Stimulated activated memory B cell treated with anti-CD40 and anti-IgM and Interleukin-4, amounts not matched to agents 10 μg/mL and 1 μg/mL and 100 μg/mL, for 72 hours (primary cell): ENCODE measurements around the gene GNAL.

ENCODE experiments used
- ATAC-seq: fragments of 150-1000 bp; cut with Tn5 transposase; 2 replicates; pipeline ENCODE4 v1.10.0; 2021
- H3K27ac Mint-ChIP-seq: one replicate; pipeline ENCODE4 v1.8.0; 2022; ENCODE audit warnings: mild to moderate bottlenecking, mixed read lengths
- H3K27me3 Mint-ChIP-seq: one replicate; pipeline ENCODE4 v1.8.0; 2022; ENCODE audit warnings: mixed read lengths
- H3K36me3 Mint-ChIP-seq: one replicate; pipeline ENCODE4 v1.8.0; 2022; ENCODE audit warnings: mixed read lengths
- H3K4me1 Mint-ChIP-seq: one replicate; pipeline ENCODE4 v1.8.0; 2022; ENCODE audit warnings: mixed read lengths
- H3K4me3 Mint-ChIP-seq: one replicate; pipeline ENCODE4 v1.8.0; 2022; ENCODE audit warnings: mild to moderate bottlenecking, moderate library complexity, mixed read lengths
- H3K9me3 Mint-ChIP-seq: one replicate; pipeline ENCODE4 v1.8.0; 2022; ENCODE audit warnings: mixed read lengths

The GNAL gene

GRCh38 chr18:11820697-11821096, 131.6 kb downstream of the GNAL start:
- H3K4me3 Mint-ChIP-seq = no peak overlapping the region

GRCh38 chr18:11821208-11821607, 132.1 kb downstream of the GNAL start:
- no peaks in the 10 kb centered on the region for H3K36me3 Mint-ChIP-seq
- no peaks in the 10 kb centered on the region for H3K4me1 Mint-ChIP-seq
- no peaks in the 10 kb centered on the region for H3K27me3 Mint-ChIP-seq
- no peak for ATAC-seq
- H3K4me3 Mint-ChIP-seq = no peak overlapping the region
- H3K9me3 Mint-ChIP-seq = no peaks in the 10 kb centered on the region
- H3K27ac Mint-ChIP-seq = no peak overlapping the region

More at GRCh38 chr18:11820697-11821096, 131.6 kb downstream of the GNAL start:
- Mint-ChIP-seq H3K27me3 (no peaks in the 10 kb centered on the region), H3K27ac (no peak overlapping the region), H3K9me3 (no peaks in the 10 kb centered on the region), H3K4me1 (no peaks in the 10 kb centered on the region), H3K36me3 (no peaks in the 10 kb centered on the region)
- ATAC-seq = no peak

- Mint-ChIP-seq H3K9me3 (no peaks in the 10 kb centered on the region), H3K36me3 (no peaks in the 10 kb centered on the region), H3K27me3 (no peaks in the 10 kb centered on the region), H3K27ac (no peak overlapping the region), H3K4me1 (no peaks in the 10 kb centered on the region), H3K4me3 (no peak overlapping the region)
- ATAC-seq = peak; percentile 39
Observed at GRCh38 chr18:11821643-11822237, 132.7 kb downstream of the GNAL start.

GRCh38 chr18:11823545-11823944, 134.5 kb downstream of the GNAL start:
- ATAC-seq = no peak
- no peak overlapping the region for H3K27ac Mint-ChIP-seq
- no peaks in the 10 kb centered on the region for H3K27me3 Mint-ChIP-seq

GRCh38 chr18:11826836-11827235, 137.8 kb downstream of the GNAL start:
- H3K36me3 Mint-ChIP-seq = no peaks in the 10 kb centered on the region
- peaks cover 4% of the 10 kb centered on the region for H3K9me3 Mint-ChIP-seq
- H3K4me3 Mint-ChIP-seq = no peak overlapping the region
- no peak overlapping the region for H3K27ac Mint-ChIP-seq
- H3K4me1 Mint-ChIP-seq = no peaks in the 10 kb centered on the region
- peaks cover 9% of the 10 kb centered on the region for H3K27me3 Mint-ChIP-seq
- ATAC-seq = no peak

More at GRCh38 chr18:11823545-11823944, 134.5 kb downstream of the GNAL start:
- H3K4me1 Mint-ChIP-seq = no peaks in the 10 kb centered on the region
- H3K4me3 Mint-ChIP-seq = no peak overlapping the region
- no peaks in the 10 kb centered on the region for H3K9me3 Mint-ChIP-seq
- no peaks in the 10 kb centered on the region for H3K36me3 Mint-ChIP-seq

GRCh38 chr18:11828786-11829432, 139.8 kb downstream of the GNAL start:
- no peak overlapping the region for H3K27ac Mint-ChIP-seq
- no peak for ATAC-seq
- no peak overlapping the region for H3K4me3 Mint-ChIP-seq

GRCh38 chr18:11830585-11830984, 141.5 kb downstream of the GNAL start:
- Mint-ChIP-seq H3K9me3 (peaks cover 4% of the 10 kb centered on the region), H3K27me3 (peaks cover 9% of the 10 kb centered on the region), H3K4me3 (no peak overlapping the region), H3K4me1 (no peaks in the 10 kb centered on the region), H3K27ac (no peak overlapping the region), H3K36me3 (no peaks in the 10 kb centered on the region)
- ATAC-seq = no peak

More at GRCh38 chr18:11828786-11829432, 139.8 kb downstream of the GNAL start:
- Mint-ChIP-seq H3K27me3 (peaks cover 9% of the 10 kb centered on the region), H3K36me3 (no peaks in the 10 kb centered on the region), H3K4me1 (no peaks in the 10 kb centered on the region), H3K9me3 (peaks cover 4% of the 10 kb centered on the region)

- H3K4me1 Mint-ChIP-seq = no peaks in the 10 kb centered on the region
- no peak overlapping the region for H3K27ac Mint-ChIP-seq
- peaks cover 4% of the 10 kb centered on the region for H3K9me3 Mint-ChIP-seq
- H3K36me3 Mint-ChIP-seq = no peaks in the 10 kb centered on the region
- peaks cover 9% of the 10 kb centered on the region for H3K27me3 Mint-ChIP-seq
- no peak overlapping the region for H3K4me3 Mint-ChIP-seq
- no peak for ATAC-seq
Observed at GRCh38 chr18:11831921-11832320, 142.9 kb downstream of the GNAL start.

GRCh38 chr18:11834772-11835171, 145.7 kb downstream of the GNAL start:
- no peaks in the 10 kb centered on the region for H3K36me3 Mint-ChIP-seq
- no peak overlapping the region for H3K4me3 Mint-ChIP-seq
- H3K9me3 Mint-ChIP-seq = peaks cover 4% of the 10 kb centered on the region
- H3K27me3 Mint-ChIP-seq = peaks cover 9% of the 10 kb centered on the region
- no peak overlapping the region for H3K27ac Mint-ChIP-seq
- ATAC-seq = no peak
- no peaks in the 10 kb centered on the region for H3K4me1 Mint-ChIP-seq

- Mint-ChIP-seq H3K4me1 (no peaks in the 10 kb centered on the region), H3K36me3 (no peaks in the 10 kb centered on the region), H3K27me3 (no peaks in the 10 kb centered on the region), H3K9me3 (no peaks in the 10 kb centered on the region), H3K4me3 (no peak overlapping the region), H3K27ac (no peak overlapping the region)
- ATAC-seq = no peak
Observed at GRCh38 chr18:11839556-11839955, 150.5 kb downstream of the GNAL start.

GRCh38 chr18:11840493-11840892, 151.4 kb downstream of the GNAL start:
- H3K27ac Mint-ChIP-seq = no peak overlapping the region
- H3K4me1 Mint-ChIP-seq = no peaks in the 10 kb centered on the region
- no peak overlapping the region for H3K4me3 Mint-ChIP-seq
- no peaks in the 10 kb centered on the region for H3K27me3 Mint-ChIP-seq
- H3K9me3 Mint-ChIP-seq = no peaks in the 10 kb centered on the region
- H3K36me3 Mint-ChIP-seq = no peaks in the 10 kb centered on the region
- ATAC-seq = no peak

GRCh38 chr18:11842562-11842961, 153.5 kb downstream of the GNAL start:
- H3K36me3 Mint-ChIP-seq = no peaks in the 10 kb centered on the region
- H3K27ac Mint-ChIP-seq = no peak overlapping the region
- no peak for ATAC-seq
- no peaks in the 10 kb centered on the region for H3K4me1 Mint-ChIP-seq
- H3K27me3 Mint-ChIP-seq = no peaks in the 10 kb centered on the region
- no peak overlapping the region for H3K4me3 Mint-ChIP-seq
- no peaks in the 10 kb centered on the region for H3K9me3 Mint-ChIP-seq

GRCh38 chr18:11844436-11844835, 155.4 kb downstream of the GNAL start:
- Mint-ChIP-seq H3K4me3 (no peak overlapping the region), H3K4me1 (no peaks in the 10 kb centered on the region), H3K9me3 (no peaks in the 10 kb centered on the region), H3K27me3 (no peaks in the 10 kb centered on the region), H3K36me3 (no peaks in the 10 kb centered on the region), H3K27ac (no peak overlapping the region)
- ATAC-seq = no peak

- H3K4me1 Mint-ChIP-seq = peaks cover 11% of the 10 kb centered on the region
- no peak for ATAC-seq
- H3K4me3 Mint-ChIP-seq = no peak overlapping the region
- no peak overlapping the region for H3K27ac Mint-ChIP-seq
- H3K36me3 Mint-ChIP-seq = no peaks in the 10 kb centered on the region
- H3K9me3 Mint-ChIP-seq = no peaks in the 10 kb centered on the region
- H3K27me3 Mint-ChIP-seq = no peaks in the 10 kb centered on the region
Observed at GRCh38 chr18:11845654-11846053, 156.6 kb downstream of the GNAL start.

- no peaks in the 10 kb centered on the region for H3K36me3 Mint-ChIP-seq
- no peak overlapping the region for H3K27ac Mint-ChIP-seq
- H3K9me3 Mint-ChIP-seq = no peaks in the 10 kb centered on the region
- ATAC-seq = no peak
- no peaks in the 10 kb centered on the region for H3K27me3 Mint-ChIP-seq
- no peak overlapping the region for H3K4me3 Mint-ChIP-seq
- H3K4me1 Mint-ChIP-seq = peaks cover 21% of the 10 kb centered on the region
Observed at GRCh38 chr18:11847811-11848210, 158.7 kb downstream of the GNAL start.

GRCh38 chr18:11849279-11849678, 160.2 kb downstream of the GNAL start:
- Mint-ChIP-seq H3K4me3 (peak overlapping the region; percentile 30), H3K27ac (peak overlapping the region; percentile 94), H3K36me3 (no peaks in the 10 kb centered on the region), H3K9me3 (no peaks in the 10 kb centered on the region), H3K4me1 (peaks cover 29% of the 10 kb centered on the region), H3K27me3 (no peaks in the 10 kb centered on the region)
- no peak for ATAC-seq
